ENCODE data around the gene PCDHGB7.
"Not testable (repeated sequence)": the region's sequence is repeated elsewhere in the genome, so short reads cannot be mapped to it uniquely, and the experiment has no call there.

Gene PCDHGB7

GRCh38 chr5:141397756-141398551, 19.5 kb upstream of the PCDHGB7 start, which contains the start of gene PCDHGB5:
PCDHGB5 (plus strand) TSS chr5:141397947; CDS start chr5:141398128, 181 bp downstream.
- peak in 1 of 2 donors; percentile 20 for DNase-seq (ENCODE audit: low read depth in 2 of 2)

- DNase-seq (ENCODE audit: low read depth in 2 of 2): no peak
Measured at GRCh38 chr5:141398608-141399007, 18.9 kb upstream of the PCDHGB7 start.

GRCh38 chr5:141399555-141400258, 17.8 kb upstream of the PCDHGB7 start:
- DNase-seq (ENCODE audit: low read depth in 2 of 2): no peak

GRCh38 chr5:141402553-141403243, 14.8 kb upstream of the PCDHGB7 start, which contains the start of gene PCDHGA9:
PCDHGA9 (plus strand) TSS chr5:141402778; CDS start chr5:141402953, 175 bp downstream.
- no peak for DNase-seq (ENCODE audit: low read depth in 2 of 2)

GRCh38 chr5:141403387-141403786, 14.1 kb upstream of the PCDHGB7 start:
- no peak for DNase-seq (ENCODE audit: low read depth in 2 of 2)

GRCh38 chr5:141407790-141408505, 9.5 kb upstream of the PCDHGB7 start, which contains the start of gene PCDHGB6:
PCDHGB6 (plus strand) TSS chr5:141408021; CDS start chr5:141408203, 182 bp downstream.
- DNase-seq (ENCODE audit: low read depth in 2 of 2): peak in 1 of 2 donors; percentile 22

- DNase-seq (ENCODE audit: low read depth in 2 of 2): no peak
Measured at GRCh38 chr5:141409598-141410306, 7.7 kb upstream of the PCDHGB7 start.

- DNase-seq (ENCODE audit: low read depth in 2 of 2): no peak
Measured at GRCh38 chr5:141411575-141411974, 5.9 kb upstream of the PCDHGB7 start.

- DNase-seq (ENCODE audit: low read depth in 2 of 2): peak; percentile 31 to 39
Measured at GRCh38 chr5:141412854-141413539, 4.5 kb upstream of the PCDHGB7 start, which contains the start of gene PCDHGA10. PCDHGA10 (plus strand) TSS chr5:141412987; CDS start chr5:141413176, 189 bp downstream.

- no peak for DNase-seq (ENCODE audit: low read depth in 2 of 2)
Measured at GRCh38 chr5:141413540-141414069, 3.9 kb upstream of the PCDHGB7 start.

GRCh38 chr5:141414548-141415274, 2.8 kb upstream of the PCDHGB7 start:
- DNase-seq (ENCODE audit: low read depth in 2 of 2): not testable (repeated sequence)

- DNase-seq (ENCODE audit: low read depth in 2 of 2): not testable (repeated sequence)
Measured at GRCh38 chr5:141415275-141415618, 2.2 kb upstream of the PCDHGB7 start.

- no peak for DNase-seq (ENCODE audit: low read depth in 2 of 2)
Measured at GRCh38 chr5:141419074-141419880, 1.8 kb downstream of the PCDHGB7 start.

- peak in 1 of 2 donors; percentile 36 for DNase-seq (ENCODE audit: low read depth in 2 of 2)
Measured at GRCh38 chr5:141420855-141421488, 3.5 kb downstream of the PCDHGB7 start, which contains the start of gene PCDHGA11. PCDHGA11 (plus strand) TSS chr5:141421051; CDS start chr5:141421228, 177 bp downstream.

- no peak for DNase-seq (ENCODE audit: low read depth in 2 of 2)
Measured at GRCh38 chr5:141421489-141421855, 4.0 kb downstream of the PCDHGB7 start.

GRCh38 chr5:141422742-141423291, 5.3 kb downstream of the PCDHGB7 start:
- no peak for DNase-seq (ENCODE audit: low read depth in 2 of 2)

- no peak for DNase-seq (ENCODE audit: low read depth in 2 of 2)
Measured at GRCh38 chr5:141427783-141428426, 10.4 kb downstream of the PCDHGB7 start.

Measured in stimulated activated CD4-positive, alpha-beta T cell treated with anti-CD3 and anti-CD28 coated beads, Interleukin-15, amount 100 ng/mL, for 48 hours (primary cell).